IMR-90 (cell line): Measurements from ENCODE around the gene PLCG2. TPM values are rescaled to one million over a fixed set of nuclear protein-coding genes. Genes with fewer than 3 reads are reported as not detected.
A peak's percentile ranks its signal among the peaks of the same experiment; 100 is the strongest.

Experiments used
- ATAC-seq: fragments of 200-7000 bp; cut with Tn5 transposase; 2 replicates; pipeline ENCODE4 v1.9.1; 2020; ENCODE audit warnings: low read depth, mild to moderate bottlenecking, moderate library complexity
- BruUV-seq: library from RNA; stranded (reverse); fragments of 400-500 nt; replicated peaks from 2 replicates; lab custom pipeline; 2021; lab: Mats Ljungman, UMichigan
- CTCF ChIA-PET: fragments of 300-600 bp; formaldehyde crosslinking; extraction: SDS; loops from one replicate; lab custom pipeline; 2021; ENCODE audit warnings: antibody characterized with exemption; lab: Yijun Ruan, JAX
- POLR2A ChIA-PET: fragments of 300-600 bp; sonication (Branson Sonifier 250); formaldehyde crosslinking; loops from one replicate; lab custom pipeline; 2022; ENCODE audit warnings: antibody characterized with exemption; ENCODE audit not compliant: unreplicated experiment; lab: Charles Lee
- DNase-seq: peaks from one replicate; pipeline ENCODE4 v3.0.0; 2013
- H2AFZ ChIP-seq: replicated peaks from 2 replicates; pipeline ENCODE3; 2013; ENCODE audit warnings: low read length, mild to moderate bottlenecking; ENCODE audit not compliant: poor library complexity
- H2AK5ac ChIP-seq: 2 replicates; pipeline ENCODE4 v1.6.1; 2013; ENCODE audit warnings: low read depth, low read length, inconsistent platforms
- H2AK9ac ChIP-seq: replicated peaks from 2 replicates; pipeline ENCODE3; 2013; ENCODE audit warnings: mild to moderate bottlenecking, low read depth, low read length, moderate library complexity; ENCODE audit not compliant: poor library complexity
- H2BK120ac ChIP-seq: 2 replicates; pipeline ENCODE4 v1.6.1; 2013; ENCODE audit warnings: low read depth, low read length, inconsistent platforms
- H2BK15ac ChIP-seq: 3 replicates; pipeline ENCODE4 v1.6.1; 2013; ENCODE audit warnings: low read depth, low read length, inconsistent platforms
- H2BK20ac ChIP-seq: 2 replicates; pipeline ENCODE4 v1.6.1; 2013; ENCODE audit warnings: low read depth, mild to moderate bottlenecking, inconsistent platforms, low read length, moderate library complexity
- H2BK5ac ChIP-seq: 2 replicates; pipeline ENCODE4 v1.6.1; 2013; ENCODE audit warnings: mild to moderate bottlenecking, low read depth, low read length, inconsistent platforms; ENCODE audit not compliant: poor library complexity, severe bottlenecking
- H3K14ac ChIP-seq: replicated peaks from 2 replicates; pipeline ENCODE4 v1.6.1; 2013; ENCODE audit warnings: low read depth, low read length, inconsistent platforms
- H3K18ac ChIP-seq: 2 replicates; pipeline ENCODE4 v1.6.1; 2013; ENCODE audit warnings: low read depth, low read length, control low read depth
- H3K23ac ChIP-seq: 2 replicates; pipeline ENCODE4 v1.6.1; 2013; ENCODE audit warnings: low read depth, low read length, inconsistent platforms
- H3K27ac ChIP-seq: 2 replicates; pipeline ENCODE4 v1.5.1; 2013; ENCODE audit warnings: mild to moderate bottlenecking, control low read depth, low read length; ENCODE audit not compliant: insufficient read depth
- H3K27me3 ChIP-seq: 2 replicates; pipeline ENCODE4 v1.6.1; 2013; ENCODE audit warnings: low read length; ENCODE audit not compliant: control insufficient read depth, insufficient read depth
- H3K36me3 ChIP-seq: 2 replicates; pipeline ENCODE4 v1.6.1; 2013; ENCODE audit warnings: low read length, mixed read lengths; ENCODE audit not compliant: control insufficient read depth, insufficient read depth
- H3K4ac ChIP-seq: 2 replicates; pipeline ENCODE4 v1.6.1; 2013; ENCODE audit warnings: low read depth, low read length, inconsistent platforms
- H3K4me1 ChIP-seq: 2 replicates; pipeline ENCODE4 v1.6.1; 2013; ENCODE audit warnings: low read length, mixed read lengths; ENCODE audit not compliant: control insufficient read depth, insufficient read depth
- H3K4me2 ChIP-seq: 2 replicates; pipeline ENCODE4 v1.6.1; 2013; ENCODE audit warnings: low read depth, mild to moderate bottlenecking, control low read depth, low read length, moderate library complexity
- H3K4me3 ChIP-seq: 2 replicates; pipeline ENCODE4 v1.5.1; 2013; ENCODE audit warnings: low read depth, mild to moderate bottlenecking, control low read depth, low read length, moderate library complexity; ENCODE audit not compliant: insufficient read depth
- H3K56ac ChIP-seq: 2 replicates; pipeline ENCODE4 v1.6.1; 2013; ENCODE audit warnings: low read length, inconsistent platforms; ENCODE audit not compliant: insufficient read depth; ENCODE audit errors: extremely low read depth
- H3K79me1 ChIP-seq, 2 experiments: 2 replicates each; pipeline ENCODE4 v1.6.1; 2013; ENCODE audit warnings: low read length in 2 of 2, inconsistent platforms in 1 of 2, low read depth in 1 of 2
- H3K9ac ChIP-seq: 2 replicates; pipeline ENCODE4 v1.6.1; 2013; ENCODE audit warnings: low read depth, low read length, control low read depth
- H3K9me1 ChIP-seq: 2 replicates; pipeline ENCODE4 v1.6.1; 2013; ENCODE audit warnings: low read length, inconsistent platforms; ENCODE audit not compliant: insufficient read depth
- H3K9me3 ChIP-seq: 2 replicates; pipeline ENCODE4 v1.6.1; 2013; ENCODE audit warnings: low read length; ENCODE audit not compliant: control insufficient read depth, insufficient read depth
- H4K20me1 ChIP-seq: 2 replicates; pipeline ENCODE4 v1.6.1; 2013; ENCODE audit warnings: low read length, inconsistent platforms; ENCODE audit not compliant: insufficient read depth
- H4K5ac ChIP-seq: 2 replicates; pipeline ENCODE4 v1.6.1; 2013; ENCODE audit warnings: mild to moderate bottlenecking, low read depth, low read length, control low read depth
- H4K8ac ChIP-seq, 2 experiments: 2 replicates each; pipeline ENCODE4 v1.6.1; 2013; ENCODE audit warnings: low read depth in 2 of 2, low read length in 2 of 2, control low read depth in 1 of 2, inconsistent platforms in 1 of 2
- H4K91ac ChIP-seq: 2 replicates; pipeline ENCODE4 v1.6.1; 2013; ENCODE audit warnings: low read depth, low read length, inconsistent platforms; ENCODE audit not compliant: insufficient read depth
- CEBPB ChIP-seq: IDR thresholded peaks from 2 replicates; pipeline ENCODE4 v1.6.1; 2012; ENCODE audit warnings: low read depth, low read length, improper control_type of control experiment
- WGBS, 2 experiments: methylation state at CpG; one replicate each; pipeline versions ENCODE4 v1.1.5 to v1.1.7; 2013; ENCODE audit warnings: missing lambda C conversion rate in 2 of 2; ENCODE audit not compliant: insufficient read length in 1 of 2; ENCODE audit errors: extremely low coverage in 2 of 2; 5-methylcytosine and 5-hydroxymethylcytosine counted together
- dilution Hi-C: fragments of 300-500 bp; cut with HindIII; formaldehyde crosslinking; loops from one replicate; pipeline ENCODE4 v1.14.3; 2018; ENCODE audit warnings: low sequenced_read_pairs; ENCODE audit not compliant: unreplicated experiment
- in situ Hi-C: fragments of 300-500 bp; cut with MboI; formaldehyde crosslinking; loops from 3 replicates; pipeline ENCODE4 v1.14.3; 2019; ENCODE audit warnings: low sequenced_read_pairs, inconsistent platforms, mixed read lengths
- intact Hi-C: fragments of 100-400 bp; cut with micrococcal nuclease; formaldehyde crosslinking; loops from 2 replicates; pipeline ENCODE4 v1.10.0; 2022
- polyA plus RNA-seq, 3 experiments: library from polyadenylated mRNA; depleted of rRNA; stranded (reverse); fragments of >200 nt; gene quantifications; 2 replicates each; pipeline ENCODE4 v1.2.3, GENCODE V29; 2012; ENCODE audit warnings: low replicate concordance in 1 of 3
- total RNA-seq: library from RNA; depleted of rRNA; stranded (reverse); fragments of >200 nt; gene quantifications from 2 replicates; pipeline ENCODE4 v1.2.3, GENCODE V29; 2012

The PLCG2 gene
- total and polyA plus RNA-seq, 2 of the 4 experiments (the other 2 are of a cell fraction), result 0.14 to 0.18 TPM

- Histone ChIP-seq H3K36me3 (no peaks in the 10 kb centered on the region), H3K14ac (no peak overlapping the region), H3K4me1 (peaks cover 3% of the 10 kb centered on the region), H3K4ac (no peak overlapping the region), H3K9ac (no peak overlapping the region), H3K79me1 (no peaks in the 10 kb centered on the region), H2BK20ac (no peak overlapping the region), H4K8ac (no peak overlapping the region), H3K18ac (no peak overlapping the region), H3K23ac (no peak overlapping the region), H3K9me1 (no peaks in the 10 kb centered on the region), H3K9me3 (no peaks in the 10 kb centered on the region), H3K27ac (no peak overlapping the region), H2AK5ac (no peak overlapping the region), H2BK5ac (peak overlapping the region; percentile 41), H2AFZ (peak overlapping the region; percentile 5), H3K4me3 (no peak overlapping the region), H3K56ac (no peak overlapping the region), H2BK120ac (no peak overlapping the region), H2BK15ac (no peak overlapping the region), H4K5ac (no peak overlapping the region), H2AK9ac (no peak overlapping the region), H3K4me2 (no peak overlapping the region), H3K27me3 (peaks cover 2% of the 10 kb centered on the region), H4K91ac (no peak overlapping the region), H4K20me1 (no peaks in the 10 kb centered on the region)
- dilution Hi-C loops, result no loop called here
- ATAC-seq (no peak), DNase-seq (peak; percentile 12)
- CTCF ChIA-PET, result no interaction called here
- no peak for TF ChIP-seq CEBPB
- in situ Hi-C loops, result no loop called here
- BruUV-seq, result no TSS peak
- POLR2A ChIA-PET, result no interaction called here
- intact Hi-C loops, result no loop called here
- no CpG with 5 or more reads among the region's 1 CpG for WGBS, 2 experiments
These were observed 166.6 kb downstream of the PLCG2 start for GRCh38 chr16:81945665-81946064.
